HuH-7.5 (cell line): ENCODE measurements around the gene SPTBN1.
A peak's percentile ranks its signal among the peaks of the same experiment; 100 is the strongest.
"Not testable (repeated sequence)": the region's sequence is repeated elsewhere in the genome, so short reads cannot be mapped to it uniquely, and the experiment has no call there.

ENCODE experiments used
- DNase-seq: peaks from one replicate; pipeline ENCODE4 v3.0.0; 2011; ENCODE audit warnings: low spot score

The SPTBN1 gene

DNA sequence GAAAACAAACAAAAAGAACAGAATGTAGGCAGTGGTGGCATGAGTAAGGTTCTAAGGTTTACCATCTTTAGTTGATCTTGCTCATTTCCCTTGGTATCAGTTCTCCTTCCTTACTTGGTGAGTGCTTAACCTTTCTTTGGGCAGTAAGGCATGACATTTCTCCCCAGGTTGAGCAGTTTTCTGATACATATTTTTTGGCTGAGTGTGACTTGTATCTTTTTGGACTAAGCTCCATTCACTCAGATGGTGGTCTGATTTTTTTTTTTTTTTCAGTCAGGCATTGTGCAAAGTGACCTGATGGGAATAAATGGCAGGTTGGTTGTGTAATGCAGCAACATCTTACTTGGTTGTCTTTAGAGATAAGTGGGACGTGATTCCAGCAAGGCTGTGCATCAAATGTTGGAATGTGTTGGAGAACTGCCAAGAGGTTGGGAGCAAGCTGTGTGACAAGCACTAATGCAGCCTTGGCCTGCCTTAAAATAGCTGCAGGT, 15.1 kb downstream of the SPTBN1 start:
- DNase-seq: peak; percentile 39

DNA sequence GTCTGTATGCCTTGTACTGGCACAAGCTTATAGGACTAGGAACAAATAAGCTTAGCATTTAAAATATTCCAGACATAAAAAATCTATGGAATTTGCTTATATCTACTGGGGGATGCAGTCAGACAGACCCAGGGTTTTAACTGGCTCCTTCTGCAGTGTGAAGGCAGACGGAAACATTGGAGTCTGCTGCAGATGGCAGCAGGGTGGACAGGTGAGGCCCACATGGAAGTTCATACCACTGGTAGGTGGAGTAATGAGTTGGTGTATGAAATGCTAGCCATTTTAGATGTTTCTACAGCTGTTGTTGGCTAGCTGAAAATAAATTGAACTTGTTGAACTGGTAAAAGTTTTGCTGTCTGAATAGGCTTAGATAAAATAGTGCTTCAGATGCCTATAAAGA, 17.7 kb downstream of the SPTBN1 start:
- DNase-seq: no peak

DNA sequence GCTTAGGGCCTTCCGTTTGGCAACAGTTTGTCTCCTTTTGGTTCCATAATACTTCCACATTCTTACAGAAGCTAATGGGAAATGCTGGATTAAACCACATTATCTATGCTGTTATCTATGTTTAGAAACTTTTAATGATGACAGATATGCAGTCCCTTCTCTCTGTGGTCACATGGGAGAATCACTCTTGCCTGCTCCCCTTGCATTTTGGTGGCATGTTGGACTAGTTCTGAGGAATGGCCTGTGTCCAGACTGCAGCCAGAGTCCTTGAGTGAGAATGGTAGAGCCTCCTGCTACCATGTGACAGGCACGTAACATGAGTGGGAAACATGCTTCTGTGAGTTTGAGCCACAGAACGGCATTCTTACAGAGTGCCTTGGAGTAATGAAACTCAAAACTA, 19.2 kb downstream of the SPTBN1 start:
- no peak for DNase-seq

GRCh38 chr2:54475919-54476318, 19.8 kb downstream of the SPTBN1 start:
- no peak for DNase-seq

- no peak for DNase-seq
These were observed 20.7 kb downstream of the SPTBN1 start for GRCh38 chr2:54476852-54477251.

DNA sequence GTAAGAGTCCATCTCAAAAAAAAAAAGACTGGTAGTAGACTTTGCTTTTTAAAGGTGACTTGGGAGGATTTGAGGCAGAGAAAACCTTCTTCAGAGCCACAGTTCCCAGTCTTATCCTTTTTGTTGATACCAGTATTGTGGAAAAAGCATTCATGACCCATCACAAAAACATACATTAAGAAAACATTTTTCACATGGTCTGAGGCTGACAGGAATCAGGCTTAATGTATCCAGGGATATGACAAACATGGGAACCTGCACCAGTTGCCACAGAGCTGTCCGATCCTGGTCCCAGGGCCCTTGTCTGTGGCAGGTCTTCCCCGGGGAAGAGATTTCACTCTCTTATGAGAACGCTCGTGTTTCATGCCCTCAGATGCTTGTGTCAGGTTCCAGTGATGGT, 21.8 kb downstream of the SPTBN1 start:
- no peak for DNase-seq

DNA sequence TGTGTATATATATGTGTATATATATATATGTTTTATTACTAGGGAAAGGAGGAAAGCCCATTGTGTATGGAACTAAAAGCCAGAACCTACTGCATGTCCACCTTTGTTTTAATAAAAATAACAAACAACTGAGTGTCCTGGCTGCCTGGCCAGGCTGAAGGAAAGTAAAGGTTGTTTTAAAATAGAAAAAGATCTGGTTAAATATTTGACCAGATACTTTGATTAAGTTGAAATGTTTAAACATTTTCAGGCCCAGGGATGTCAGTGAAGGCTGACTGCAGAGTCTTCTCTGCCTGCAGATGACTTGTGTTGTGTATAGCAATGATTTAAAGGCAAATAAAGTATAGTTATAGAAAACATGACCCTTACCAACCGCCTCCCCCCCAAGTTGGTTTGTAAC, 22.8 kb downstream of the SPTBN1 start:
- DNase-seq: no peak

GRCh38 chr2:54479424-54479823, 23.3 kb downstream of the SPTBN1 start:
- no peak for DNase-seq

DNA sequence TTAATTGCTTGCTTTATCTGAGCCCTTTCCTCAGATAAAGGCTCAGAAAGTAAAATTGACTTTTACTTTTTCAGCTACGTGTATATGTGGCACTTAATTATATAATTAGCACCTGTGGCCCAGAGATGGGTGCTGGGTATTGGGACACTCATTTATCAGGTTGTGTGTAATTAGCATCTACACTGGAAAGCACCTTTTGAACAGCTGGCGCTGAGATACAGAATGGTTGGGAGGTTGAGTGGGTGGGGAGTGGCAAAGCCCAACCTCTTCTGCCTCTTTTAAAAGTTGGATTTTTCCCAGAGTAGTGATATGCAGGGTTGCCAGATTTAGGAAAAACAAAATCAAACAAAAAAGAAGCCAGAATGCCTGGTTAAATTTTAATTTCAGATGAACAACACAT, 23.9 kb downstream of the SPTBN1 start:
- DNase-seq: no peak

DNA sequence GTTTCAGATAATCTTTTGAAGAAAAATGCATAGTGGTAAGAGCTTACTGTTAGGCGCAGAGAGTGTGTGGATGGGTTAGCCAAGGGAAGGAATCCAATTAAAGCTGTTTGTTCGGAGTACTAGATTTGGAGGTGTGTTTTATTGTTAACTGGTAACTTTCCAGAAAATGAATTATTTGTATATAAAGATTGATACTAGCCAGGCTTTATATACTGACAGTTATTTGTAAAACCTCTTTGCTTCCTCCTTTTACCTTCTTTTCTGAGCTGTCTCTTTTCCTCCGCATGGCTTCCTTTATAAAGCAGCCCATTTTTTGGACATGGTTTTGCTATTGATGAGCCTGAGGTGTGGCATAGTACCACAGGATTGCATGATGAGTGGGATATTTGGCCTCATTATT, 25.6 kb downstream of the SPTBN1 start:
- DNase-seq: no peak

GRCh38 chr2:54482715-54483114, 26.6 kb downstream of the SPTBN1 start:
- DNase-seq: no peak

DNA sequence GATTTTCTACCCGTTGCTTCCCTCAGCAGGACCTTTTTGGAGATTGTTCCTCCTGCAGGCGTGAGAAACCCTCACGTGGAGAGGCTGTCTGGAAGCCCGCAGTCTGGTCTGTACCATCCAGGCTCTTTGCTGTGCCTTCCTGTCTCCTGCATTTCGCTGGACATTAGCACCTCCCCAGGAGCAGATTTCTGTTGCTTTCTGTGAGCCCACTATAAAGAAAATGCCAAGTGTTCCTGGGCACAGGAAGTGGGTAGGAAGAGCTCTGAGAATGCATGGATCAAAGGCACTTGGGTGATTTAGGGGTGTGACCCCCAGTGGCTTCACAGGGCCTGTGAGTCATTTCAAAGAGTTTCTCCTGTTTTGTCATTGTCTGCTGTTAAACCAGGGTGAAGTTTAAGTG, 27.3 kb downstream of the SPTBN1 start:
- DNase-seq: no peak

GRCh38 chr2:54485756-54486155, 29.6 kb downstream of the SPTBN1 start:
- DNase-seq: not testable (repeated sequence)

GRCh38 chr2:54486766-54487165, 30.6 kb downstream of the SPTBN1 start:
- DNase-seq: no peak

DNA sequence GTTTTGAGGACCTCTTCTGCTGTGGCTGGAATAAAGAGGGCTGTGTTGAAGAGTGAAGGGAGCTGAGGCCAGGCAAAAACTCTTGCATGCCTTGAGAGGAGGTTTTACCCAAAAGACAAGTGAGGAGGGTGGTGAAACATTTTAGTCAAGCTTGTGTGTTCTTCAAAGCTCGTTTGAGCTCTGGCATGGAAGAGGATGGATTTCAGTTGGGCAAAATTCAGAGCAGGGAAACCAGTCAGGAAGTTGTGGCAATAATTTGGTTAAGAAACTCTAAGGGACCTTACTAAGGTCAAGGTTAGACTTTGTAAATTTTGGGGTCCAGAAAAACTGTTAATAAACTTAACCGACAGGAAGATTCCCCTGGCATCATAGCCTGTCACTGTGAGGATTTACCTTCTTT, 34.7 kb downstream of the SPTBN1 start:
- DNase-seq: no peak

DNA sequence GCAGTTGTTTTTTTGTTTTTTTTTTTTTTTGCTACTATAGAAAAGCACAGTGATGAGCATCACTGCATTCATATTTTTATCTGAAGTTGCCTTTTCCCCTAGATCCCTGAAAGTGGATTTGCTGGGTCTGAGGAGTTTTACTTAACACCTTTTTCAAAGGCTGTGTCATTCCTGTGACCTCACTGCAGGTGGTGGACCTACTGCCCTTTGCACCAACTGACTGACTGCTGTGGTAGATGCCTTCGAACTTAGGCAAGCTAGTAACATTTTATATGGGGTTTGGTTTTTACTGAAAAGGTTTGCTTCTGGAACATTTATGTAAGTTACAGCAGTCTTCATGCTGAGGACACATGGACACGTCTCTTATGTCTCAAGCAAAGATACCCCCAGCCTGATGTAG, 36.2 kb downstream of the SPTBN1 start:
- peak; percentile 50 for DNase-seq

GRCh38 chr2:54494087-54494486, 38.0 kb downstream of the SPTBN1 start:
- no peak for DNase-seq

- DNase-seq: no peak
These were observed 40.8 kb downstream of the SPTBN1 start for GRCh38 chr2:54496920-54497319.

DNA sequence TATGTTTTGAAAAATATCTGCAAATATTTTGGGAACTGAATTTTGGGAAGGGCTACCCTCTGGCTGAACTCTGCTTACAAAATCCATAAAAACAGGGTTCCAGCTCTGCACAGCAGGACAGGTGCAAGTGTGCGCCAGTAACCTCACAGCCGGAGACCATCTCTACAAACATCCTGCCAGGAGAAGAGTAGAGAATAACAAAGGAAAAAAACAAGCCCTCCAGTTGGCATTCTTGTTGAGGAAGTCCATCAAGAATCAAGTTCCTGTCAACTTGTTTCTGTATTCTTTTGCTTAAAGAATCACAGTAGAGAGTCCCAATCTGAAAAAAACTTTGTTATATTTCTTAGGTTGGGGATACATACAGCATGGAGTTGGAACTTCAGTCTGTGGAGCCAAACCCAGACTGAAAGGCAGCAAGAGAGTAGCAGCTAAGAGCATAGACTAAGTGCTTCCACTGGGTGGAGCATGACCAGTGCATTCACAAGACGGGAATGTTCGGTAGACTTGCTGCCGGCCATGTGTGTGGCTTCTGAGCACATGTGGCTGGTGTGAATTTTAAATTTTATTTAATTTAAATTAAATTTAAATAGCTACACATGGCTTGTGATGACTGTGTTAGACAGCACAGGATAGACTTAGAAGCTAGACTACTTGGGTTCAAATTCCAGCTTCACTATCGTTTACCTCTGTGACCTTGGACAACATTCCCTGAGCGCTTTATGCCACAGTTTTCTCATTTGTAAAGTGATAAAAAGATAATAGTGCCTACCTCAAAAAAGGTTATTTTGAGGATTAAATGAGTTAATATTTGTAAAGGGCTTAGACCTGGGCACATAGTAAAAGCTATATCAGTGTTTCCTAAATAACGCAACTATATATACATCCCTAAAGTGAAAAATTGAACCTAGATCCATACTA, 41.9 kb downstream of the SPTBN1 start:
- DNase-seq: peak; percentile 43

DNA sequence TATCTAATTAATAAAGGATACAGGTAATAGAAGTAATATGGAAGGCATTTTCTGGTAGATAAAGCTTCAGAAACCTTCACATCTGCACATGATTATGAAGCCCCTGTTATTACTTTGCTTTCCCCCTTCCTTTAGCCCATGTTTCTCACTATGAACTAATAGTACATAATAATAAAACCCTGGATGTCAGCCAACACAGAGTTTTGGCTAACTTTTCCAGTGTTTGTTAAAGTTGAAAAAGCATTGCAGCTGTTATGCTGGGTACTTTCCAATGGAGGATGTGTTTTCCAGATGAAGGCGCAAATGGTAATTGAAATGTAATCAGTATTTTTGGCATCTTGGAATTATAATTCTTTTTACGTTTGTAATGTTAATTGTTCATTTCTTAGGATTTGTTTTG, 43.5 kb downstream of the SPTBN1 start:
- DNase-seq: no peak

- DNase-seq: no peak
These were observed 44.5 kb downstream of the SPTBN1 start for GRCh38 chr2:54500404-54501205.

GRCh38 chr2:54502731-54503130, 46.6 kb downstream of the SPTBN1 start:
- no peak for DNase-seq

DNA sequence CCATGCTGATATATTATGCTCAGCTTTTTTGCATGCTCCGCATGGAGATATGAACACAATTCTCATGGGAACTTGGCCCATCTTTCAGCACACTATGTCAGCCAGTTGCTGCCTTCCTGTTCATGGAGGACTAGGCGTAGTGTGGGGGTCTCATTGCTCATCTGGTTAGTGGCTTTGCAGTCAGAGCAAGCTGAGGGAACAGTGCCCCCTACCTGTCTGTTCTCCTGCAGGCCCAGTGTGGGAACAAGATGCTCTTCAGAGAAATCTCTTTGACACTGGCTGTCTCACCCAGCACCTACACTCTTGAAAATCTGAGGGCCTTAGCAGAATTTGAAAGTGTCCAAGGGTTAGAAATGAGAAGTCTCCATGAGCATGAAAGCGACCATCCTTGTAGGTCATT, 47.1 kb downstream of the SPTBN1 start:
- DNase-seq: no peak
